ENCODE data around the gene ALKBH1. TPM values are rescaled to one million over a fixed set of nuclear protein-coding genes. Genes with fewer than 3 reads are reported as not detected.
"Not testable (repeated sequence)": the region's sequence is repeated elsewhere in the genome, so short reads cannot be mapped to it uniquely, and the experiment has no call there.

The ALKBH1 gene
- 9.4 and 17.7 TPM in 2 replicates for polyA plus RNA-seq (2014; cell fraction: cytosol; rRNA removed)
- 10.2 and 12.7 TPM in 2 replicates for polyA plus RNA-seq (2014; cell fraction: nucleus; rRNA removed)

GRCh38 chr14:77707724-77708408 is at the start of gene ALKBH1, which contains the start of gene SLIRP:
Gene ALKBH1 (minus strand): TSS chr14:77708023. CDS start chr14:77708004, 19 bp downstream.
Gene SLIRP (plus strand): TSS chr14:77708103. CDS start chr14:77708112, 9 bp downstream.
- DNase-seq (ENCODE audit: low spot score) = peak; percentile 84

- no peak for DNase-seq (ENCODE audit: low spot score)
Measured at GRCh38 chr14:77752799-77753516, 45.1 kb upstream of the ALKBH1 start.

- no peak for DNase-seq (ENCODE audit: low spot score)
Measured at GRCh38 chr14:77752266-77752665, 44.4 kb upstream of the ALKBH1 start.

GRCh38 chr14:77747425-77747824 is 39.6 kb upstream of the ALKBH1 start:
- DNase-seq (ENCODE audit: low spot score) = not testable (repeated sequence)

- DNase-seq (ENCODE audit: low spot score) = no peak
Measured at GRCh38 chr14:77746064-77746702, 38.4 kb upstream of the ALKBH1 start.

GRCh38 chr14:77741438-77741837 is 33.6 kb upstream of the ALKBH1 start:
- DNase-seq (ENCODE audit: low spot score) = no peak

- no peak for DNase-seq (ENCODE audit: low spot score)
Measured at GRCh38 chr14:77738559-77739250, 30.9 kb upstream of the ALKBH1 start.

- no peak for DNase-seq (ENCODE audit: low spot score)
Measured at GRCh38 chr14:77730976-77731497, 23.2 kb upstream of the ALKBH1 start.

GRCh38 chr14:77722301-77722700 is 14.5 kb upstream of the ALKBH1 start:
- DNase-seq (ENCODE audit: low spot score) = no peak

- no peak for DNase-seq (ENCODE audit: low spot score)
Measured at GRCh38 chr14:77721437-77721836, 13.6 kb upstream of the ALKBH1 start.

GRCh38 chr14:77717608-77718305 is 9.9 kb upstream of the ALKBH1 start:
- no peak for DNase-seq (ENCODE audit: low spot score)

GRCh38 chr14:77714926-77715325 is 7.1 kb upstream of the ALKBH1 start:
- no peak for DNase-seq (ENCODE audit: low spot score)

- no peak for DNase-seq (ENCODE audit: low spot score)
Measured at GRCh38 chr14:77710364-77710763, 2.5 kb upstream of the ALKBH1 start.

GRCh38 chr14:77709412-77709811 is 1.6 kb upstream of the ALKBH1 start:
- no peak for DNase-seq (ENCODE audit: low spot score)

GRCh38 chr14:77708749-77709148 is 926 bp upstream of the ALKBH1 start:
- DNase-seq (ENCODE audit: low spot score) = no peak

- DNase-seq (ENCODE audit: low spot score) = peak; percentile 17
Measured at GRCh38 chr14:77707355-77707723, 484 bp downstream of the ALKBH1 start.

GRCh38 chr14:77691259-77691658 is 16.6 kb downstream of the ALKBH1 start:
- no peak for DNase-seq (ENCODE audit: low spot score)

- no peak for DNase-seq (ENCODE audit: low spot score)
Measured at GRCh38 chr14:77682158-77682553, 25.7 kb downstream of the ALKBH1 start.

GRCh38 chr14:77681196-77682157 is 26.3 kb downstream of the ALKBH1 start:
- no peak for DNase-seq (ENCODE audit: low spot score)

GRCh38 chr14:77674931-77675330 is 32.9 kb downstream of the ALKBH1 start:
- DNase-seq (ENCODE audit: low spot score) = no peak

Data from SK-N-DZ (cell line).